ENCODE measurements around the gene ITGB6. TPM values are rescaled to one million over a fixed set of nuclear protein-coding genes. Genes with fewer than 3 reads are reported as not detected.

Gene ITGB6
- total and polyA plus RNA-seq, 3 donors from 2014 or later: 0.12 to 0.79 (median 0.18) TPM

DNA sequence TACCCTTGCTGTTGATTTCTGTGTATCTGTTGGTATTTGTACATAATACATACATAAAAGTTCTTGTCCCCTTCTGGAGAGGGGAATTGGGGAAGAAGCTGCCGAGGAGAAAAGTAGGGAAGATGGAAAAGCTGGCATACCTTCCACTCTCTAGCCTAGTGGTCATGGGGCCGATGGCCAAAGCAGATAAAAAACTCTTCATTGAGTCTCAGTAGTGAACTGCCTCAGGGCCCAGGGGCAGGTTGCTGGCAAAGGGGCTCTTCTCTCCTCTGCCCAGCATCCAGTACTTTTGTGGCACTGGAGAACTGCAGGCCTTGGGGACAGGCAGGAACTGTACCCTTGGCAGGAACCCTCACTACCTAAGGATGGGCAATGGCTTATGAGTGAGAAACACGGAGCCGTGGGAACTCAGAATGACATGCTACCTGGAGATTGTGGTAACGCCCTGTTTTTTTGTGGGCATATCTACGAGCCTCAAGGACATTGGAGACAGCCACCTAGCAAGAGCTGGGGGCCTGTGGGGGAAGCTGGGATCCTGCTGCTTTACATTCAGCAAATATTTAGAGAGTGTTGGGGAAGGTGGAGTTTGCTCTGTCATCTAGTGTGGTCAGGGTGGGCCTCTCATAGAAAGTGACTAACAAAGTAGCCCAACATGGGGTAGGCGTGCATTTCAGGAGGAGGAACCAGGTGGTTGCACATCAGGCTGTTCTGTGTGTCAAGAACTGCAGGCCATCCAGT is 22.6 kb upstream of the ITGB6 start:
- Histone ChIP-seq H3K4me1 (peaks cover 14% of the 10 kb centered on the region), H3K36me3 (ENCODE audit: low read depth, missing control alignments) (no peaks in the 10 kb centered on the region), H3K4me3 (no peak overlapping the region), H3K27me3 (no peaks in the 10 kb centered on the region), H3K27ac (no peak overlapping the region), H3K9me3 (no peaks in the 10 kb centered on the region)
- TF ChIP-seq, protein P1, sequence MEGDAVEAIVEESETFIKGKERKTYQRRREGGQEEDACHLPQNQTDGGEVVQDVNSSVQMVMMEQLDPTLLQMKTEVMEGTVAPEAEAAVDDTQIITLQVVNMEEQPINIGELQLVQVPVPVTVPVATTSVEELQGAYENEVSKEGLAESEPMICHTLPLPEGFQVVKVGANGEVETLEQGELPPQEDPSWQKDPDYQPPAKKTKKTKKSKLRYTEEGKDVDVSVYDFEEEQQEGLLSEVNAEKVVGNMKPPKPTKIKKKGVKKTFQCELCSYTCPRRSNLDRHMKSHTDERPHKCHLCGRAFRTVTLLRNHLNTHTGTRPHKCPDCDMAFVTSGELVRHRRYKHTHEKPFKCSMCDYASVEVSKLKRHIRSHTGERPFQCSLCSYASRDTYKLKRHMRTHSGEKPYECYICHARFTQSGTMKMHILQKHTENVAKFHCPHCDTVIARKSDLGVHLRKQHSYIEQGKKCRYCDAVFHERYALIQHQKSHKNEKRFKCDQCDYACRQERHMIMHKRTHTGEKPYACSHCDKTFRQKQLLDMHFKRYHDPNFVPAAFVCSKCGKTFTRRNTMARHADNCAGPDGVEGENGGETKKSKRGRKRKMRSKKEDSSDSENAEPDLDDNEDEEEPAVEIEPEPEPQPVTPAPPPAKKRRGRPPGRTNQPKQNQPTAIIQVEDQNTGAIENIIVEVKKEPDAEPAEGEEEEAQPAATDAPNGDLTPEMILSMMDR (IDR thresholded peaks at IDR 0.05): no peak
- intact Hi-C loops (cut with DNase I; ENCODE audit: low total_unique reads): no loop called here
- 80 to 86% methylated on average over 7 of the region's 7 CpGs for WGBS, 2 donors
- no peak for DNase-seq

DNA sequence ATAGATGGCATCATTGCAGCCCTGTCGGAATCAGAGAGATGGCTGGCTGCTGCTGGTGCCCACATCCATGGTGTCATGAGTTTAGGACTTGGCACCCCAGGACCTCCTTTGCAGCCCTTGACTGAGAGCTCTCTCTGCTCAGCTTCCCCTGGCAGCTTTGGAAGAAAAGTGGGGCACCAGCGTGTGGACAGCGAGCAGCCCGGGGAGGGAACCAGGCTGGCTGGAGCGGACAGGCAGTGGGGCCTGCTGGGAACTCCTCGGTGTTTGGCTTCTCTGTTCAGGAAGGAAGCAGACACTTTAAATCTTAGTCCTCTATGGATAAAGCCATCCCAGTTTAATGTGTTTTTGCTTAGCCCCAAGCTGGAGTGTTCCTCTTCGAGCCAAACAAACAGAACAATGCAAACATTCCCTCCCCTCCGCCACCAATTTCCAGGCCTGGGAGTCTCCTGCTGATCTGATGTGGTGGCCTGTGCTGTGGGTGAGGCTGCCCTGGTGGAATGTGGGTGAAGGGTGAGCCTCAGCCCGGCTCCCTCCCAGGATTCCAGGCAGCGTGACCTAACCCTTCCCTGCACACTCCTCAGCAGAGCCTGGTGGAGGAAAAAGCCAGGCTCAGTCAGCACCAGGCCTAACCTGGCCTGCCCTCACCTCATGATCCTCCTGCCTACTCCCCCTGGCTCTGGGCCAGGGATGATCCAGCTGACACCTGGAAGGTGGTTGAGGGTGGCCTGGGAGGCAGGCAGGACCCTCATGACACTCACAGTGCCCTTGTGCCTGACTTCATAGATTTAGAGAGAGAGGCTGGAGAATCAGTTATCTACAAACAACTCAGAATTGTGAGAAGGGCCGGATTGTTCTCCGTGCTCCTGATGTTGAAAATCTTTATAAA is 21.6 kb upstream of the ITGB6 start:
- no peak for DNase-seq
- Histone ChIP-seq H3K9me3 (no peaks in the 10 kb centered on the region), H3K27me3 (no peaks in the 10 kb centered on the region), H3K4me1 (peaks cover 14% of the 10 kb centered on the region), H3K36me3 (ENCODE audit: low read depth, missing control alignments) (no peaks in the 10 kb centered on the region), H3K27ac (no peak overlapping the region), H3K4me3 (no peak overlapping the region)
- WGBS, 2 donors: 82% methylated on average over 11 of the region's 12 CpGs
- TF ChIP-seq POLR2A (IDR thresholded peaks at IDR 0.05): no peak
- TF ChIP-seq, protein P1 (IDR thresholded peaks at IDR 0.05): no peak
- intact Hi-C loops (cut with DNase I; ENCODE audit: low total_unique reads): no loop called here

GRCh38 chr2:160220545-160221009 is 20.5 kb upstream of the ITGB6 start:
- H3K4me3 ChIP-seq: no peak overlapping the region
- DNase-seq: no peak
- no peaks in the 10 kb centered on the region for H3K36me3 ChIP-seq (ENCODE audit: low read depth, missing control alignments)
- no peaks in the 10 kb centered on the region for H3K9me3 ChIP-seq
- H3K27me3 ChIP-seq: no peaks in the 10 kb centered on the region
- no peak overlapping the region for H3K27ac ChIP-seq
- intact Hi-C loops (cut with DNase I; ENCODE audit: low total_unique reads): no loop called here
- WGBS, 2 donors: 73 to 79% methylated on average over 4 of the region's 4 CpGs
- peaks cover 7% of the 10 kb centered on the region for H3K4me1 ChIP-seq
- TF ChIP-seq, protein P1 (IDR thresholded peaks at IDR 0.05): no peak
- TF ChIP-seq POLR2A (IDR thresholded peaks at IDR 0.05): no peak

- H3K9me3 ChIP-seq: no peaks in the 10 kb centered on the region
- WGBS, 2 donors: 85 to 87% methylated on average over 2 of the region's 2 CpGs
- intact Hi-C loops (cut with DNase I; ENCODE audit: low total_unique reads): no loop called here
Observed at GRCh38 chr2:160220026-160220425, 20.0 kb upstream of the ITGB6 start.

More at GRCh38 chr2:160220026-160220425, 20.0 kb upstream of the ITGB6 start:
- H3K36me3 ChIP-seq (ENCODE audit: low read depth, missing control alignments): no peaks in the 10 kb centered on the region
- no peak overlapping the region for H3K4me3 ChIP-seq
- peaks cover 4% of the 10 kb centered on the region for H3K4me1 ChIP-seq
- TF ChIP-seq POLR2A (IDR thresholded peaks at IDR 0.05): no peak
- TF ChIP-seq, protein P1 (IDR thresholded peaks at IDR 0.05): no peak
- H3K27ac ChIP-seq: no peak overlapping the region
- DNase-seq: no peak
- no peaks in the 10 kb centered on the region for H3K27me3 ChIP-seq

Data from testis (tissue), 3 donors.